ENCODE data around the gene AXIN1.

The AXIN1 gene

DNA sequence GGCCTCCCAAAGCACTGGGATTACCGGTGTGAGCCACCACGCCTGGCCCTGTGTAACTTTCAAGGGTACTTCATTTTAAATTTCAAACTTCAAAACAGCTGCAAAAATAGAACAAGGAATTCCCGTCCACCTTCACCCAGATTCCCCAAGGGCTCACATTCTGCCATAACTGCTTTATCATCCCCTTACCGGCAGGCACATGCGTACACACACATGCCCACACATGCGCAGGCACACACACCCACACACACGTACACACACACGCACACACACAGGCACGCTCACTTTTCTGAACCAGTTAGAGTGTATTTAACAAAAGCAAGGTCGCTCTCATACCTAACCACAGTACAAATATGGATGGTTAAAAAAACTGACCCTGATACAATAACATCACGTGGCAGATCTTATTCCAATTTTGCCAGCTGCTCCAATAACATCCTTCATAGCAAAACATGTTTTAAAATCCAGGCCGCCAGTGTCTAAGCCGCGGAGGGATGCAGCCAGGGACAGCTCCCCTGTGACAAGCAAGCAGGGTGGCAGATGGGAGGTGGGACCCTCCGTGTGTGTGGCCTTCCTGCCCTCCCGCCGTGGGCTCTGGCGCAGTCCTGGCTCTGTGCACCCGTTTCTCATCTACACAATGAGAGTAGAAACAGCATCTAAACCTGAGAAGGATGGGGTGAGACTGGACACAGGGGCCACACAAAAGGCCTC is 46.5 kb downstream of the AXIN1 start:
- DNase-seq (ENCODE audit: low read depth, low spot score) = no peak

DNA sequence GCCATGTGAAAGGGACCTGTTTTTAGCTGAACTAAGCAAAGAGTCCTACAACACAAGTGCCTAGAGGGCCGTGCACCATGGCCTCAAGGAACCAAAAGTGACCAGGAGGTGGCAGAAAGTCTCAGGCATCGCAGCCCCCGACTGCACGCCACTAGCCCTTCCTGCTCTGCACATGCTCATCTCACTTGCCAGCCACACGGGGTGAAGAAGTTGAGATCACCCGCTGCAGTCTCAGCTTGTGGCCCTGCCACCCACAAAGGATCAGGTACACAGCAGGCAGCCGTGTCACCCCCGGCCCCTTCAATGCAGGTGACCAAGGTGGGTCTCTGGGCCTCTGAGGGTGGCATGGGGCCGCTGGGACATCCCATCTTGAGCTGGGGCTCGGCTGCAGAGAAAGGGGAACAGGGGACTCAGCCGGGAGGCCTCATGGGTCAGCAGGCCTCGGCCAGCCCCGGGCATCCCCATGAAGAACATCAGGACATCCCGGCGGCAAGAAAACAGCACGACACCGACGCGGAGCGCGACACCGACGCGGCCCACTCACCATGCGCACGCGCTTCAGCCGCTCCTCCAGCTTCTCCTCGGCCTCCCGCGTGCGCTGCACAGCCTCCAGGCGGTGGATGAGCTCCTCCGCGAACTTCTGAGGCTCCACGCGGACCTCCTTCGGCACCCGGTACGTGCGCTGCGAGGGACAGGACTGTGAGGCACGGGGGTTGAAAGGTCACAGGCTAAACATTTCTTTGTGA is 48.6 kb downstream of the AXIN1 start:
- no peak for DNase-seq (ENCODE audit: low read depth, low spot score)

DNA sequence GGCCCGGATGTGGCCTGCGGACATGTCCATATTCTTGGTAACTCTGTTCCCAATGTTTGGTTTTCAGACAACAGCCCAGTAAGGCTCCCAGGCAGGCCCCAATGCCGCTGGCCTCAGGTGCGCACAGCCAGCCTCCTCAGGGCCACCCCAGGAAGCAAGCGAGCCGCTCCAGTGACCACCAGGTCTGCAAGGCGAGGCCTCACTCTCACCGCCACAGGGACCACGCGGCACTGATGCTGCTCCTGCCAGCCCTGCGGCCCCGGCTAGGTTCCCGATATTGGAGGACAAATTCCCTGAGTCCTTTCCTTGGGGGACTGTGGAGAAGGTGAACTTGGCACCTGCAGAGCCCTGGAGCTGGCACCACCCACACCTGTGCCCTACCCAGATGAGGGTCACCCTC is 50.6 kb downstream of the AXIN1 start:
- DNase-seq (ENCODE audit: low read depth, low spot score) = no peak

DNA sequence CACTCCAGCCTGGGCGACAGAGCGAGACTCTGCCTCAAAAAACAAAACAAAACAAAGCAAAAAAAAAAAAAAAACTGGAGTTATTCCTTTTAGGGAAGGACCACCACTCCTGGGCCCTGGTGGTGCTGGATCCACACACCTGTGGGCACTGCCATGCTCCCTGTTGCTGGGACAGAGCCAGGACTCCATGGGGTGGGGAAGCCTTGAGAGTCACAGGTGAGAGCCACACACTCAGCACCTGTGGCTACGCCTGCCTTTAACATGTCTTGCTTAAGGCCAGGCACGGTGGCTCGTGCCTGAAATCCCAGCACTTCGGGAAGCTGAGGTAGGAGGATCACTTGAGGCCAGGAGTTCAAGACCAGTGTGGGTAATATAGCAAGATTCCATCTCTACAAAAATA is 51.3 kb downstream of the AXIN1 start:
- no peak for DNase-seq (ENCODE audit: low read depth, low spot score)

DNA sequence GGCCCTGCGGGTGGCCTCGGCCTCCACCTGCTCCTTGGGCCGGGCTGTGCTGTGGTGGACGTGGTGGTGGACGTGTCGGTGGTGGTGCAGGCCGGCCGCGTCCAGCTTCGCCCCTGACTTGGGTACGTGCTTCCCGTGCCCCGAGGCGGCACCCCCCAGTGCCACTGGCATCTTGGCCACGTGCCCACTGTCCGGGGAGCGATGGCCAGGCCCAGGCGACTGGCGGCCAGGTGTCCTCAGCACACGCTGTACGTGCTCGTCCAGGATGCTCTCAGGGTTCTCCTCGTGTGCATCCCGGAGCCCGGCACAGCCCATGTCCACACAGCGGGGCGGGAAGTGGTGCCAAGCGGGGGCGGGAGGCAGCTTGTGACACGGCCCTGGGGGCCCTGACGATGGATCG is 54.7 kb downstream of the AXIN1 start:
- DNase-seq (ENCODE audit: low read depth, low spot score) = no peak

DNA sequence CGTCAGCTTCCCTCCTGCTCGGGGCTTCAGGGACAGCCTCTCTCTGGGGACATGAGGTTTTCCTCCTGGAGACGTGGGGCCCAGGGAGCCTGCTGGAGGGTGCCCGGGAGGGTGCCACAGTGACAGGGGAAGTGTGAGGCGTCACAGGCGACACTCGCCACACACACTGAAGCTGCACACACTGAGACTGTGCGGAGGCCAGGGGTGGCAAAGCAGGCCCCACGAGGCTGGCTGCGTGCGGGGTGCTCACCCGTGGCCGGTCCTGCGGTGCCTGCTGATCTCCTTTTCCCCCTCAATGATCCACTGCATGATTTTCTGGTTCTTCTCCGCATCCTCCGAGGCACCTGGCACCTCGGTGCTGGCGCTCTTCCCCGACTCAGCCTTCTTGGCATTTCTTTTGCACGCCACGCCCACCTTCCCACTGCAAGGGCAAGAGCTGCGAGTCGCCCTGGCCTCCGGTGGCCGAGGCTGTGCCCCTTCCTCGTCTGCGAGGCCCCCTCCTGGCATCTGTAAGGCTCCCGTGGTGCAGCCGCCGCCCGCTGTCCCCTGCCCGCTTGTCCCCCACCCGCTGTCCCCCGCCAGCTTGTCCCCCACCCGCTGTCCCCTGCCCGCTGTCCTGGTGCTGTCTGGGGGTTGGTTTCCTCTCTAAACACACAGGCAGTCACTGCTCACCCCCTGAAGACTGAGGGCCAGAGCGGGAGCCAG is 55.6 kb downstream of the AXIN1 start:
- DNase-seq (ENCODE audit: low read depth, low spot score) = no peak

DNA sequence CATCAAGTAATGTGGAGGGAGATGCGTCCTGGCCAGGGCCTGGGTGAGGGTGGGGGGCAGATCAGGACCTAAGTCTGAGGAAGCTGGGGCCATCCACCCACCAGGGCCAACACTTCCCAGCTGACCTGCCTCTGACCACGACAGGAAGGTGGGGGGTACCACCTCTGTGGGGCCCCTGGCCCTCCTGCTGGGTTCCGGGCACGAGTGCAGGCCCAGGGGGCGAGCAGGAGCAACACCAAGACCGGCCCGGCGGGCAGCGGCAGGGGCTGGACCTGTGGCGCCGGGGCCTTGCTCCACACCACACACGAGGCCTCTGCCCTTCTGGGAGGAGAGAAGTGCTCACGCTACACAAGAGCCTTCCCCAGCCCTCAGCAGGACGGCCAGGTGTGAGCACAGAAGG is 56.2 kb downstream of the AXIN1 start:
- DNase-seq (ENCODE audit: low read depth, low spot score) = no peak

DNA sequence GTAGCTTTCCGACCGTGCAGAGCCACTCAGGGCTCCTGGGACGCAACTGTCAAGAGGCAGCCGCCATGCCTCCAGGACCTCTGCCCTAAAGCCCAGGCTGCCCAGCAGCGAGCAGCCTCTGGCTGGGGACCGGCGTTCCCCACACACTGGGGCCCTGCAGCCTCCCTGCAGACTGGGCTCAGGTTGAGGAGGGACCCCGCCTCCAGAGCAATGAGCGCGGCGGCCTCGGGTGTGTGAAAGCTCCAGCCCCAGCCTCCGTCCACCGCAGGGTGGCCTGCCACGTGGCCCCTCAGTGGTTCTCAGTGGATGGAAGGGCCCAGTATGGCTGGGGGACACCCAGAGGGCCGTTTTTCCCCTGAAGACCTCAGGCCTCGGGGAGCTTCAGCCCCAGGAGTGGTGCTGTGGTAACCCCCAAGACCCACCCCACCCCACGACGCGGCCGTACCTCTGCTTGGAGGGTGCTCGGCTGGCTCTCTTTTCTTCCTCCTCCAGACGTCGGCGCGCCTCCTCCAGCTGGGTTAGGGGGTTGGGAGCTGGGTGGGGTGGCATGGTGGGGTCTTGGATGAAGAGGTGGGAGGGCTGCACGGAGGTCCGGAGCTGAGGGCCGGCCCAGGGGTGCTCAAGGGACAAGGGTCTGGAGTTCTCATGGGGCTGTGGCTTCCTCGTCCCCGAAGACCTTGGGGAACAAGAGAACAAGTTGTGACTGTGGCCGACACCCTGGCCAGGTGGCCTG is 59.3 kb downstream of the AXIN1 start:
- no peak for DNase-seq (ENCODE audit: low read depth, low spot score)

DNA sequence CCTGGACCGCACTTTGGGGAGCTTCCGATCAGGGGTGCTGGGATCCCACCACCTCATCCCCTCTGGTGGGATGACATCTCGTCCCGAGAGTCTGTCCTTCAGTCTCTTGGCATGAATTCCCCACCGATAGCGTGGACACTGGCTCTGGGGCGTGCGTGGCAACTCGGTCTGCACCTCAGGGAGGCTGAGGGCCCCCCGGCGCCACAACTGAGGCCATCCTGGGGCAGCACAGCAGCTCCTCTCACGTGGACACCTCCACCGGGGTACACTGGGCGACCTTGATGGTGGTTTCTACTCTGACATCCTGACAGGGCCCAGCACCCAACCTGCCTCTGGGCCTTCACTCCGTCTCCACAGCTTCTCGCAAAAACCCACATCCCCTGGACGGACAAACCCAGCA is 61.0 kb downstream of the AXIN1 start:
- DNase-seq (ENCODE audit: low read depth, low spot score) = no peak

DNA sequence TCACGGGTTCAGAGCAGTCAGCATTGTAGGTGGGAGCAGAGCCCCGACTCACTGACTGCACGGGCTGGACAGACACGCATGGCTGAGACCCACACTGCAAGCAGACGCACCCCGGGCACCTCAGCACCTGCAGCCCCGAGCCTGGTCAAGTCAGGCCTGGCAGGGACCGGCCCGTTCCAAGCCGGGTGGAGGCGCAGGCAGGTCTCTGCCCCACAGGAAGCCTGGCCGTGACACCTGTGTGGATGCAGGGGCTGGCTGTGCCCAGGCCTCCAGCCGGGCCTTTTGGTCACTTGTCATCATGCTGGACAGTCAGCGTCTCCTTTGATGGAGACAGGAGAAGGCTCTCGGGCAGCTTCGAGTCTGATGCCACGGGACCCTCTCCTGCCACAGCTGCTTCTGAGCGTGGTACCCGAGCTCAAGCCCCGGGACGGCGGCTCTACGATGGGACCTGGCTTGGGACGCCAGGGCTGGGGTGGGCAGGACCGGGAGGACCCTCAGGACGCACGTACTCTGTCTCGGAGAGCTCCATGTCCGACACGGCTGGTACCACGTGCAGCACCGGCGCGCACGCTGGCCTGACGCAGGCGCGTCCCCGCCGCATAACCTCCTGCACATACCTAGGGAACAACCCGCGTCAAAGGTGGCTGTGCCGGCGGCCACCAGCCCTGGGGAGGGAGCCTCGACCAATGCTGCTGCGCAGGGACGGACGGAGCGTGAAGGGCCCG is 61.7 kb downstream of the AXIN1 start:
- no peak for DNase-seq (ENCODE audit: low read depth, low spot score)

DNA sequence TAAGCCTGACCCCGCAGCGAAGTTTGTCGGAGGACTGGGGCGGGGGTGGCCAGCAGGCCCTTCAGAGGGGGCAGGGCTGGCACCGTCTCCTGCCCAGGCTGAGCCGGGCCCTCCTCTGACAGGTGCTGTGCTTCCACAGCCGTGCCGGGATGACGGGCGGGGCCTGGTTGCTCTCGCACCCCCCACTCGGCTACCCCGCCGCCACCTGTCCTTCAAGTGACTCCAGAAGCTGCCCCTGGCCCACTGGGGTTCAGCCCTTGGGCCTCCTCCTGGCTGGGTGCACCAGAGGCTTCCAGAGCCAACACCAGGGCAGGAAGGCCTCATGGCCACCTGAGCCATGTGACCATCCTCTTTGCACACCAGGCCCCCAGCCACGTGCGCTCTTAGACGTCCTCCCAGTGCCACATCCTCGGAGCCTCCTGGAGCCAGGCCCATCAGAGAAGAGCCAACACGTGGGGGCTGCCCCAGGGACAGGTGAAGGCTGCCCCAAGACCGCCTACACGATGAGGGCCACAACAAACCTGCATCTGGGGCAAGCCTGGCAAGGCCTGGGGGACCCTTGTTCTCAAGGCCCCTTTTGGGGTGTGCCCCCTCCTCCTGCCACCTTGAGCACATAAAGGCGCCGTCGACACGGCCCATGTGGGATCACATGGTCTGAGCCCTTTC is 62.4 kb downstream of the AXIN1 start:
- no peak for DNase-seq (ENCODE audit: low read depth, low spot score)

DNA sequence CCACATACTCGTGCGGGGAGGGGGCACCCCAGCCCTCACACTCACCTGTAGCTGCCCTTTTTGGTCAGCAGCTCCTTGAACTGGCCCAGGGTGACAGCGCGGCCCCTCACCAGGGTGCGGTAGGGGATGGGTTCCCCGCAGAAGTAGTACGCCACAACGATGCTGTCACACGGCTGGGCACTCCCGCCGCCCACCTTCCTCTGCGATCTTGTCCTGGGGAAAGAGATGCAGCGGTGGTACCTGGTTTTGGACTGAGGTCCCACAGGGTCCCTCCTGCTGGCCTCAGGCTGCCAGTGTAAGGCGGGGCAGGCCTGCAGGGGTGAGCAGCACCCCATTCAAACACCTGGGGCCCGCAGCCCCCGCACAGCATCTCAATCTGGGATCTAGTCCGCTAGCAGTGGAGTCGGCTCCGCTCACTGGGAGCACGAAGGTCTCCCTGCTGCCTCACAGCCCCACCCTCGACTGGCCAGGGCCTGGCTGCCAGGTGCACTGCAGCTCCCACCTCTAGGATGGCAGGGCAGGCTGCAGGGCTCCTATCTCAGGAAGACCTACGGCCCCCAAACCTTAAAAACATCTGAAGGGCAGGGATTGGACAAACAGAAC is 63.0 kb downstream of the AXIN1 start:
- no peak for DNase-seq (ENCODE audit: low read depth, low spot score)

DNA sequence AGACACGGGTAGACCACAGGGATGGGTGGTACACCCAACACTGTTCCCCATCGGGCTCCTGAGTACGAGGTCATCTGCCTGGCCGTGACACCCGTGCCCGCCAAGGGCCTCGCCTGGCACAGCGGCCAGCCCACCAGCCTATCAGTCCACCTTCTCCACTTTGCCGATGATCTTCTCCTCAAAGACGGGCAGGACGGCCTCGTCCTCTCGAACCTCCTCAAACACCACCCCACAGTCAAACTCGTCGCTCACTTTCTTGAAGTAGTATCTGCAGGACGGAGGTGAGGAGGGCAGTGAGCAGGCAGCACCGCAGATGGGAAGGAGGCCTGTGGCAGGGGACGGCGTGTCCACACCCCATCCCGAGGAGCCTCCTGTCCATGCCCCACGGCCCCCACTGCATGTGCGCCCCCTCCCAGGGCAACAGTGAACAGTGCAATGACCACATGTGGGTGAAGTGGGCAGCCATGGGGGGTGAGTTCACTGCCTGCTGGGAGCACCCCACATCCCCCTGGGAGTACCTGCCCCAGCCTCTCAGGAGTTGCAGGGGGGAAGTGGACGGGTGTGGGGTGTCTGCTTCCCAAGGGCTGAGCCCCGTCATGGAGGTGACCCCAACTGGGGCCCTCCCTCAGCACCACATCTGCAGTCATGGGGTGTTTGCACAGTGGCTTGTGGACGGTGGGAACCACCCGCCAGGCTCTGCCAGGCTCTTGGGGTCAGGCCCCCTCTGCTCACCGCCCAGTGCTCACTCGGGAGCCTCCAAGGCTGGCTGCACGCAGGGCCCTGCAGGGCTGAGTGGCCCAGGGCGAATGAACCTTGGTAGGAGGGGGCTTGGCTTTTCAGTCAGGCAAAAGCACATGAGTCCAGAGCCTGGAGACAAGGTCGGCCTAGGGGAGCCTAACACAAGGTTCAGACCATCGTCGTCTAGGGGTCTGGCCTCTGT is 64.3 kb downstream of the AXIN1 start:
- DNase-seq (ENCODE audit: low read depth, low spot score) = no peak

DNA sequence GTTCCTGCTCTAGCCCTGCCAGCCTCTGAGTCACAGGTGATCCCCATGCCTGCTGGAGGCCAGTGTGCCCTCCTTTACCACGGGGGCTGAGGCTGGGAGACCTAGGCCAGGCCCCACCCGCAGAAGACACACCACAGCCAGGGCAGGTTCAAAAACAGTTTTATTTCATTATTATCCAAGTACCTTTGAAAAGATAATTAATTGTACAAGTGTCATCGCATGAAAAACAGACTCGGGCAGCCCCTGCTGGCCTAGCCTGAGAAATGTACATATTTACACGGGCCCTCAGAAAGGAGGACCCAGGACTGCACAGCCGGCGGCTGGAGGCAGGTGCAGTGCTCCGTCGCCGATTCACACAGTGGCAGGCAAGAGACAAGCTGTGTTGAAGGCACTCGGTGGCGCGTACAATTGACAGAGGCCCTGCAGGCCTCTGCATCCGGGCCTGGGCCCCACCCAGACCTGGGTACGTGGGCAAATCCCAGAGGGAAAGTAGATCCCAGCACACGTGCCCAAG is 65.2 kb downstream of the AXIN1 start:
- DNase-seq (ENCODE audit: low read depth, low spot score) = no peak

DNA sequence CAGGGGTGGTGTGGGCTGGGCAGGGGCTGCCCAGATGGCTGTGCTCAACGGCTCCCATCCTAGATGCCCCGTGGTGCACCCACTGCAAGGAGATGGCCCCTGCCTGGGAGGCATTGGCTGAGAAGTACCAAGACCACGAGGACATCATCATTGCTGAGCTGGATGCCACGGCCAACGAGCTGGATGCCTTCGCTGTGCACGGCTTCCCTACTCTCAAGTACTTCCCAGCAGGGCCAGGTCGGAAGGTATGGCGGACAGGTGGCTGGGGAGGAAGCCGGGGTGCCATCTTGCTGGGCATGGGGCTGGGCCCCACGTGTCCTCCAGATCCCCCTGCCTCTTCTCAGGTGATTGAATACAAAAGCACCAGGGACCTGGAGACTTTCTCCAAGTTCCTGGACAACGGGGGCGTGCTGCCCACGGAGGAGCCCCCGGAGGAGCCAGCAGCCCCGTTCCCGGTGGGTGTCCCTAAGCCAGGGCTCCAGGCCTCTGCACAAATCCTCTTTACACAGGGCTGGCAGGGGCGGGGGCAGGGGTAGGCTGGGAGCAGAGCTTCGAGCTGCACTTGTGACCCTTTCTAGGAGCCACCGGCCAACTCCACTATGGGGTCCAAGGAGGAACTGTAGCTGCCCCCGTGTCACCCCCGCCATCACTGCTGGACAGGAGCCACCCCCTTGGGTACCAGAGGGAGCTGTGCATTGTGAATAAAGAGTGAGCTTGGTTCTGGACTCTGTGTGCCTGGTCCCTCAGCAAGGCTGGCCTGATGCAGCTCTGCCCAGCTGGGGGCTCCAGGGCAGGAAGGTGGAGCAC is 65.8 kb downstream of the AXIN1 start:
- DNase-seq (ENCODE audit: low read depth, low spot score) = no peak

DNA sequence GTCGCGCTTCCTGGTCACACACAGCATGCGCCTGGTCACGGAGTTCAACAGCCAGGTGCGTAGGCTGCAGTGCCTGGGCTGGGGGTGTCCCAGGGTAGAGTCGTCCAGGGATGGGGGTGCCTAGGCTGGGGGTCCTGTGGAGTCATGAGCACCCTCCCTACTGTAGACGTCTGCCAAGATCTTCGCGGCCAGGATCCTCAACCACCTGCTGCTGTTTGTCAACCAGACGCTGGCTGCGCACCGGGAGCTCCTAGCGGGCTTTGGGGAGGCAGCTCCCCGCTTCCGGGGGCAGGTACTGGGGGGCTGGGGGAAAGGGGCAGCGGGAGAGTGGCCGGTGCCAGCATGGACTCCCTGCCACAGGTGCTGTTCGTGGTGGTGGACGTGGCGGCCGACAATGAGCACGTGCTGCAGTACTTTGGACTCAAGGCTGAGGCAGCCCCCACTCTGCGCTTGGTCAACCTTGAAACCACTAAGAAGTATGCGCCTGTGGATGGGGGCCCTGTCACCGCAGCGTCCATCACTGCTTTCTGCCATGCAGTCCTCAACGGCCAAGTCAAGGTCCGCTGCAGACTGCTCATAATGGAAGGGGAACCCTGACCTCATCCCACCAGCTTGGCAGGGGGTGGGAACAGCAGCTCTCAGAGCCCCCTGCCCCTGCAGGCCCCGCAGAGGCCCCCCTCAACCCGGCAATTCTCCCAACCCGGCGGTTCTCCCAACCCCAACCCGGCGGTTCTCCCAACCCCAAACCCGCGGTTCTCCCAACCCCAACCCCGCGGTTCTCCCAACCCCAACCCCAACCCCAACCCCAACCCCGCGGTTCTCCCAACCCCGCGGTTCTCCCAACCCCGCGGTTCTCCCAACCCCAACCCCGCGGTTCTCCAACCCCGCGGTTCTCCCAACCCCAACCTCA is 67.1 kb downstream of the AXIN1 start:
- DNase-seq (ENCODE audit: low read depth, low spot score) = no peak

All from astrocyte of the hippocampus (primary cell).